Measurements from ENCODE around the gene MYO6.

GRCh38 chr6:75770844-75771243 lies 21.8 kb downstream of the MYO6 start:
- TF ChIP-seq, protein P1, sequence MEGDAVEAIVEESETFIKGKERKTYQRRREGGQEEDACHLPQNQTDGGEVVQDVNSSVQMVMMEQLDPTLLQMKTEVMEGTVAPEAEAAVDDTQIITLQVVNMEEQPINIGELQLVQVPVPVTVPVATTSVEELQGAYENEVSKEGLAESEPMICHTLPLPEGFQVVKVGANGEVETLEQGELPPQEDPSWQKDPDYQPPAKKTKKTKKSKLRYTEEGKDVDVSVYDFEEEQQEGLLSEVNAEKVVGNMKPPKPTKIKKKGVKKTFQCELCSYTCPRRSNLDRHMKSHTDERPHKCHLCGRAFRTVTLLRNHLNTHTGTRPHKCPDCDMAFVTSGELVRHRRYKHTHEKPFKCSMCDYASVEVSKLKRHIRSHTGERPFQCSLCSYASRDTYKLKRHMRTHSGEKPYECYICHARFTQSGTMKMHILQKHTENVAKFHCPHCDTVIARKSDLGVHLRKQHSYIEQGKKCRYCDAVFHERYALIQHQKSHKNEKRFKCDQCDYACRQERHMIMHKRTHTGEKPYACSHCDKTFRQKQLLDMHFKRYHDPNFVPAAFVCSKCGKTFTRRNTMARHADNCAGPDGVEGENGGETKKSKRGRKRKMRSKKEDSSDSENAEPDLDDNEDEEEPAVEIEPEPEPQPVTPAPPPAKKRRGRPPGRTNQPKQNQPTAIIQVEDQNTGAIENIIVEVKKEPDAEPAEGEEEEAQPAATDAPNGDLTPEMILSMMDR (IDR thresholded peaks at IDR 0.05), result no peak
- no peak for TF ChIP-seq POLR2A (IDR thresholded peaks at IDR 0.05)

All from lower leg skin (tissue), 3 donors.